Endothelial cell of umbilical vein (primary cell): Measurements from ENCODE around the gene CTIF.

Experiments used
- EZH2 ChIP-seq: IDR thresholded peaks from 2 replicates; pipeline ENCODE4 v1.6.1; 2012; ENCODE audit warnings: borderline replicate concordance, low read depth, mild to moderate bottlenecking, moderate library complexity, low read length, inconsistent platforms; ENCODE audit not compliant: severe bottlenecking
- GATA2 ChIP-seq: IDR thresholded peaks from 2 replicates; pipeline ENCODE4 v1.7.0; 2011; ENCODE audit warnings: low read depth, mild to moderate bottlenecking, moderate library complexity, mixed read lengths, low read length; ENCODE audit not compliant: insufficient read length, insufficient read depth
- POLR2A ChIP-seq: IDR thresholded peaks from 2 replicates; pipeline ENCODE4 v1.6.1; 2012; ENCODE audit warnings: low read depth, mild to moderate bottlenecking, control low read depth, low read length
- POLR2AphosphoS5 ChIP-seq: IDR thresholded peaks from 2 replicates; pipeline ENCODE4 v1.6.1; 2012; ENCODE audit warnings: low read depth, mild to moderate bottlenecking, control low read depth, low read length, moderate library complexity; ENCODE audit not compliant: insufficient read depth
- TF ChIP-seq, protein P1 (sequence below), 2 donors: IDR thresholded peaks; 1 replicate in 1 of 2; 2 replicates in 1 of 2; pipeline ENCODE4 v1.5.1; 2011; ENCODE audit warnings: low read length in 2 of 2, mild to moderate bottlenecking in 2 of 2, moderate library complexity in 2 of 2, control low read depth in 1 of 2, inconsistent platforms in 1 of 2, low read depth in 1 of 2; ENCODE audit not compliant: insufficient read depth in 1 of 2; ENCODE audit errors: extremely low read depth in 1 of 2
- TF ChIP-seq, protein P2 (sequence below): IDR thresholded peaks from 2 replicates; pipeline ENCODE4 v1.6.1; 2011; ENCODE audit not compliant: insufficient read depth, insufficient read length

- TF ChIP-seq, protein P1, sequence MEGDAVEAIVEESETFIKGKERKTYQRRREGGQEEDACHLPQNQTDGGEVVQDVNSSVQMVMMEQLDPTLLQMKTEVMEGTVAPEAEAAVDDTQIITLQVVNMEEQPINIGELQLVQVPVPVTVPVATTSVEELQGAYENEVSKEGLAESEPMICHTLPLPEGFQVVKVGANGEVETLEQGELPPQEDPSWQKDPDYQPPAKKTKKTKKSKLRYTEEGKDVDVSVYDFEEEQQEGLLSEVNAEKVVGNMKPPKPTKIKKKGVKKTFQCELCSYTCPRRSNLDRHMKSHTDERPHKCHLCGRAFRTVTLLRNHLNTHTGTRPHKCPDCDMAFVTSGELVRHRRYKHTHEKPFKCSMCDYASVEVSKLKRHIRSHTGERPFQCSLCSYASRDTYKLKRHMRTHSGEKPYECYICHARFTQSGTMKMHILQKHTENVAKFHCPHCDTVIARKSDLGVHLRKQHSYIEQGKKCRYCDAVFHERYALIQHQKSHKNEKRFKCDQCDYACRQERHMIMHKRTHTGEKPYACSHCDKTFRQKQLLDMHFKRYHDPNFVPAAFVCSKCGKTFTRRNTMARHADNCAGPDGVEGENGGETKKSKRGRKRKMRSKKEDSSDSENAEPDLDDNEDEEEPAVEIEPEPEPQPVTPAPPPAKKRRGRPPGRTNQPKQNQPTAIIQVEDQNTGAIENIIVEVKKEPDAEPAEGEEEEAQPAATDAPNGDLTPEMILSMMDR (IDR thresholded peaks at IDR 0.05; ENCODE audit: extremely low read depth in 1 of 2, insufficient read depth in 1 of 2, low read depth in 1 of 2, low read length in 2 of 2): no peak
- no peak for TF ChIP-seq POLR2AphosphoS5
- no peak for TF ChIP-seq POLR2A
- no peak for TF ChIP-seq EZH2
- no peak for TF ChIP-seq GATA2
- TF ChIP-seq, protein P2, sequence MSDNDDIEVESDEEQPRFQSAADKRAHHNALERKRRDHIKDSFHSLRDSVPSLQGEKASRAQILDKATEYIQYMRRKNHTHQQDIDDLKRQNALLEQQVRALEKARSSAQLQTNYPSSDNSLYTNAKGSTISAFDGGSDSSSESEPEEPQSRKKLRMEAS: no peak
Observed at GRCh38 chr18:48831802-48832201, 293.0 kb downstream of the CTIF start.
